ENCODE measurements around the gene SPINDOC.

Gene SPINDOC

GRCh38 chr11:63869683-63870082 lies 56.4 kb downstream of the SPINDOC start:
- DNase-seq (ENCODE audit: low read depth, low spot score): no peak
- Histone ChIP-seq H3K4me1 (ENCODE audit: control insufficient read depth, insufficient read depth, low read length) (no peaks in the 10 kb centered on the region; the same call in none of the 2 replicates), H3K9me3 (ENCODE audit: control insufficient read depth, insufficient read depth, low read length) (no peaks in the 10 kb centered on the region), H3K27ac (ENCODE audit: low read length) (no peak overlapping the region), H3K27me3 (ENCODE audit: control insufficient read depth, insufficient read depth, low read length) (no peaks in the 10 kb centered on the region), H3K36me3 (ENCODE audit: control insufficient read depth, insufficient read depth, low read length) (no peaks in the 10 kb centered on the region), H3K4me3 (ENCODE audit: low read length) (no peak overlapping the region)
- no CpG with 5 or more reads among the region's 8 CpGs for WGBS (ENCODE audit: insufficient coverage, insufficient read length)

- Histone ChIP-seq H3K4me3 (ENCODE audit: low read length) (no peak overlapping the region), H3K36me3 (ENCODE audit: control insufficient read depth, insufficient read depth, low read length) (no peaks in the 10 kb centered on the region), H3K9me3 (ENCODE audit: control insufficient read depth, insufficient read depth, low read length) (no peaks in the 10 kb centered on the region), H3K27me3 (ENCODE audit: control insufficient read depth, insufficient read depth, low read length) (no peaks in the 10 kb centered on the region), H3K27ac (ENCODE audit: low read length) (no peak overlapping the region), H3K4me1 (ENCODE audit: control insufficient read depth, insufficient read depth, low read length) (no peaks in the 10 kb centered on the region; the same call in none of the 2 replicates)
- no peak for DNase-seq (ENCODE audit: low read depth, low spot score)
- no CpG with 5 or more reads among the region's 14 CpGs for WGBS (ENCODE audit: insufficient coverage, insufficient read length)
Observed at GRCh38 chr11:63870351-63871140, 57.3 kb downstream of the SPINDOC start.

- peak; percentile 20 for DNase-seq (ENCODE audit: low read depth, low spot score)
- no peaks in the 10 kb centered on the region for H3K9me3 ChIP-seq (ENCODE audit: control insufficient read depth, insufficient read depth, low read length)
- H3K4me1 ChIP-seq (ENCODE audit: control insufficient read depth, insufficient read depth, low read length): no peaks in the 10 kb centered on the region; the same call in none of the 2 replicates
- no peaks in the 10 kb centered on the region for H3K36me3 ChIP-seq (ENCODE audit: control insufficient read depth, insufficient read depth, low read length)
- H3K27me3 ChIP-seq (ENCODE audit: control insufficient read depth, insufficient read depth, low read length): no peaks in the 10 kb centered on the region
- no peak overlapping the region for H3K27ac ChIP-seq (ENCODE audit: low read length)
- no CpG with 5 or more reads among the region's 11 CpGs for WGBS (ENCODE audit: insufficient coverage, insufficient read length)
- no peak overlapping the region for H3K4me3 ChIP-seq (ENCODE audit: low read length)
Observed at GRCh38 chr11:63871962-63872799, 58.9 kb downstream of the SPINDOC start.

- no peak overlapping the region for H3K27ac ChIP-seq (ENCODE audit: low read length)
- H3K36me3 ChIP-seq (ENCODE audit: control insufficient read depth, insufficient read depth, low read length): no peaks in the 10 kb centered on the region
- no peak overlapping the region for H3K4me3 ChIP-seq (ENCODE audit: low read length)
- no peaks in the 10 kb centered on the region for H3K27me3 ChIP-seq (ENCODE audit: control insufficient read depth, insufficient read depth, low read length)
- H3K9me3 ChIP-seq (ENCODE audit: control insufficient read depth, insufficient read depth, low read length): no peaks in the 10 kb centered on the region
- no peaks in the 10 kb centered on the region; the same call in none of the 2 replicates for H3K4me1 ChIP-seq (ENCODE audit: control insufficient read depth, insufficient read depth, low read length)
- no peak for DNase-seq (ENCODE audit: low read depth, low spot score)
- WGBS (ENCODE audit: insufficient coverage, insufficient read length): no CpG with 5 or more reads among the region's 5 CpGs
Observed at GRCh38 chr11:63872800-63873197, 59.5 kb downstream of the SPINDOC start.

- Histone ChIP-seq H3K27me3 (ENCODE audit: control insufficient read depth, insufficient read depth, low read length) (no peaks in the 10 kb centered on the region), H3K9me3 (ENCODE audit: control insufficient read depth, insufficient read depth, low read length) (no peaks in the 10 kb centered on the region), H3K4me1 (ENCODE audit: control insufficient read depth, insufficient read depth, low read length) (no peaks in the 10 kb centered on the region; the same call in none of the 2 replicates), H3K27ac (ENCODE audit: low read length) (no peak overlapping the region), H3K36me3 (ENCODE audit: control insufficient read depth, insufficient read depth, low read length) (no peaks in the 10 kb centered on the region), H3K4me3 (ENCODE audit: low read length) (no peak overlapping the region)
- no peak for DNase-seq (ENCODE audit: low read depth, low spot score)
- WGBS (ENCODE audit: insufficient coverage, insufficient read length): no CpG with 5 or more reads among the region's 5 CpGs
Observed at GRCh38 chr11:63873311-63873710, 60.1 kb downstream of the SPINDOC start.

GRCh38 chr11:63874511-63874910 lies 61.3 kb downstream of the SPINDOC start:
- Histone ChIP-seq H3K36me3 (ENCODE audit: control insufficient read depth, insufficient read depth, low read length) (no peaks in the 10 kb centered on the region), H3K27ac (ENCODE audit: low read length) (no peak overlapping the region), H3K27me3 (ENCODE audit: control insufficient read depth, insufficient read depth, low read length) (no peaks in the 10 kb centered on the region), H3K4me3 (ENCODE audit: low read length) (no peak overlapping the region), H3K4me1 (ENCODE audit: control insufficient read depth, insufficient read depth, low read length) (peaks cover under 1% of the 10 kb centered on the region; the same call in 1 of the 2 replicates), H3K9me3 (ENCODE audit: control insufficient read depth, insufficient read depth, low read length) (no peaks in the 10 kb centered on the region)
- no peak for DNase-seq (ENCODE audit: low read depth, low spot score)
- no CpG with 5 or more reads among the region's 6 CpGs for WGBS (ENCODE audit: insufficient coverage, insufficient read length)

- Histone ChIP-seq H3K27ac (ENCODE audit: low read length) (no peak overlapping the region), H3K9me3 (ENCODE audit: control insufficient read depth, insufficient read depth, low read length) (no peaks in the 10 kb centered on the region), H3K4me3 (ENCODE audit: low read length) (no peak overlapping the region), H3K27me3 (ENCODE audit: control insufficient read depth, insufficient read depth, low read length) (no peaks in the 10 kb centered on the region), H3K36me3 (ENCODE audit: control insufficient read depth, insufficient read depth, low read length) (no peaks in the 10 kb centered on the region), H3K4me1 (ENCODE audit: control insufficient read depth, insufficient read depth, low read length) (peaks cover 3% of the 10 kb centered on the region; the same call in 1 of the 2 replicates)
- WGBS (ENCODE audit: insufficient coverage, insufficient read length): no CpG with 5 or more reads among the region's 8 CpGs
- no peak for DNase-seq (ENCODE audit: low read depth, low spot score)
Observed at GRCh38 chr11:63875506-63876065, 62.3 kb downstream of the SPINDOC start.

GRCh38 chr11:63876616-63877015 lies 63.4 kb downstream of the SPINDOC start:
- no peak for DNase-seq (ENCODE audit: low read depth, low spot score)
- Histone ChIP-seq H3K36me3 (ENCODE audit: control insufficient read depth, insufficient read depth, low read length) (no peaks in the 10 kb centered on the region), H3K9me3 (ENCODE audit: control insufficient read depth, insufficient read depth, low read length) (no peaks in the 10 kb centered on the region), H3K4me1 (ENCODE audit: control insufficient read depth, insufficient read depth, low read length) (peaks cover 3% of the 10 kb centered on the region; the same call in 1 of the 2 replicates), H3K27me3 (ENCODE audit: control insufficient read depth, insufficient read depth, low read length) (no peaks in the 10 kb centered on the region), H3K27ac (ENCODE audit: low read length) (no peak overlapping the region), H3K4me3 (ENCODE audit: low read length) (no peak overlapping the region)
- no CpG with 5 or more reads among the region's 6 CpGs for WGBS (ENCODE audit: insufficient coverage, insufficient read length)
